Activated CD8-positive, alpha-beta memory T cell treated with anti-CD3 and anti-CD28 coated beads, Interleukin-2, amount 50 U/mL, for 1 hour (primary cell): ENCODE results near the gene CRTC3.
A peak's percentile ranks its signal among the peaks of the same experiment; 100 is the strongest.
"Not testable (repeated sequence)": the region's sequence is repeated elsewhere in the genome, so short reads cannot be mapped to it uniquely, and the experiment has no call there.

ENCODE experiments used
- DNase-seq: peaks from one replicate; pipeline ENCODE4 v3.0.0-alpha.2; 2020; ENCODE audit errors: extremely low read depth

Gene CRTC3

DNA sequence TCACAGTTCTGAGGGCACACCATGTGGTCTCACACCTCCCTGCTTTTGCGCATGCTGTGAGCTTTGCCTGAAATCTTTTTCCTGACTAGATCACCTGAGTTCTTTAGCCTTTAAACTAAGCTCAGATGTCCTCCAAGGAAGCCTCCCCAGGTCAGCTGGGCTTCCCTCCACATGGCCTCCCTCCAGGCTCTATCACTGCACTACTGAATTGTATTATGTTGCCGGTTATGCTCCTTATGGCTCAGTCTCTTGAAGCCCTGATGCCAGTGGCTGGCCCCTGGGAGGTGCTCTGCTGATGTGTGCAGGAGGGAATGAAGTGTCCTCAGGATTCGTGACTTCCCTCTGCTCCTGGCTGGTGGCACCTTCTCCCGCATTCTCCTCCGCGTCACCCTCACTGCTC lies 94.1 kb downstream of the CRTC3 start:
- DNase-seq: no peak

DNA sequence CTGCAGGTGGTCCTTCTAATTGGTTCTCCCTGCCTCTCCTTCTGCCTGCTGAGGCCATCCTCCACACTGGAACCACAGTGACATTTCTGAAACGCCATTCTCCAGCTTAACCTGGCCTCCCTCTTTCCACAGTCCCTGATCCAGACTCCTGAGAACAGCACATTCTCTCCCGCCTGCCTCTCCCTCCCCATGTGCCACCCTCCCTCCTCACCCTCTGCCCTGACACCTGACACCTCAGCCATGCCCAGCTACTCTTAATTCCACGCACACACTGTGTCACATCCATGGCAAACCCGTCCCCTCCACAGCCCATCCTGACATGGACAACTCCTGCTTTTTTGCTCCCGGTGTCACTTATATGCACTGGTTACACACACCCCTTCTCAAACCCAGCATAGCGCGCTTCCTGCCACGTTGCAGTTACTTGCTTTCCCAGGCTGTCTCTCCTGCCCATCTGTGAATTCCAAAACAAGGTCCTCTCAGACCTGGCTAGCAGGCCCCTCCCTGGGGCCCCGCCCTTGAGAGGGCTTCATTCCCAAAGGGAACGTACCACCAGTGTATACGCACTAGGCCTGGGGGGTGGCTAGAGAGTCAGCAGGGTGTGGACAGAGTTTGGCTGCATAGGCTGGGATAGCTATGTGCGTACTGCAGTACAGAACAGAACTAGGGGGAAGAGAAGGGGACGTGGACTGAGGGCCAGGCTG lies 94.7 kb downstream of the CRTC3 start:
- no peak for DNase-seq

DNA sequence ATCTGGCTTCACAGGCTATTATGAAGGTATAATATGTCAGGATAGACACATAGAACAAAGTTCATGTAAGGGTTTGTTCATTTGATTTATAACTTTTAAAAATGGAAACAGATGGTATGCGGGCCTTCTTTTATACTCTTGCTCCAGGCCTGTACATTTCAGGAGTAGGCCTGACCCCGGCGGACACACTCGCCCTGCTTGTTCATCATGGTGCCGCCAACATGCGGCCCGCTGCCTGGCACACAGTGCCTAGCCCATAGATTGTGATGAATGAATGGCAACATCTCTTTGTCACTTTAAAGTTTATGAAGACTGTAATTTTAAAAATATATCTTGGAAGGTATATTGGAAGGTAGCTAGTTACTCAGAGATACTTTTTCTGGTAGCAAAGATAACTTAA lies 95.3 kb downstream of the CRTC3 start:
- DNase-seq: no peak

DNA sequence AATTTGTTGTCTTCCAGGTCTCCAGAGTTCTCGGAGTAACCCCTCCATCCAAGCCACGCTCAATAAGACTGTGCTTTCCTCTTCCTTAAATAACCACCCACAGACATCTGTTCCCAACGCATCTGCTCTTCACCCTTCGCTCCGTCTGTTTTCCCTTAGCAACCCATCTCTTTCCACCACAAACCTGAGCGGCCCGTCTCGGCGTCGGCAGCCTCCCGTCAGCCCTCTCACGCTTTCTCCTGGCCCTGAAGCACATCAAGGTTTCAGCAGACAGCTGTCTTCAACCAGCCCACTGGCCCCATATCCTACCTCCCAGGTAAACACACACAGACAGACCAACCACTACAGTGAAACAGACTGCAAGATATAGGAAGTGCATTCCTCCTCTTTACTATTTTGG lies 99.5 kb downstream of the CRTC3 start:
- no peak for DNase-seq

DNA sequence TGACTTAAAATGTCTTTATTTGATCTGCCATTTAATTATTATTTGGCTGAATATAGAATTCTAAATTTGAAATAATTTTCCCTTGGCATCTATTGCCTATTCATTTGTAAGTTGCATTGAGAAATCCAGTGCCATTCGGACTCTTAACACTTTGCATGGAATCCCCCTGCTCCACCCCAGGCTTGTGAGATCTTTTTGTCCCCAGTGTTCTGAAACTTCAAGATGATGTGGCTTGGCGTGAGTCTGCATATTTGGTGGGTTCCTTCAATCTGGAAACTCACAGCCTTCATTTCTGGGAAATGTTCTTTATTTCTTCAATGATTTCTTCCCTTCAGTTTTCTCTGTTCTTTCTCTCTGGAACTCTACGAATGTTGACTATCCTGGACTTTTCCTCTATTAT lies 103.6 kb downstream of the CRTC3 start:
- no peak for DNase-seq

DNA sequence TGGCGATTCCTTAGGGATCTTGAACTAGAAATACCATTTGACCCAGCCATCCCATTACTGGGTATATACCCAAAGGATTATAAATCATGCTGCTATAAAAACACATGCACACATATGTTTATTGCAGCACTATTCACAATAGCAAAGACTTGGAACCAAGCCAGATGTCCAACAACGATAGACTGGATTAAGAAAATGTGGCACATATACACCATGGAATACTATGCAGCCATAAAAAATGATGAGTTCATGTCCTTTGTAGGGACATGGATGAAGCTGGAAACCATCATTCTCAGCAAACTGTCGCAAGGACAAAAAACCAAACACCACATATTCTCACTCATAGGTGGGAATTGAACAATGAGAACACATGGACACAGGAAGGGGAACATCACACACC lies 107.3 kb downstream of the CRTC3 start:
- DNase-seq: not testable (repeated sequence)

DNA sequence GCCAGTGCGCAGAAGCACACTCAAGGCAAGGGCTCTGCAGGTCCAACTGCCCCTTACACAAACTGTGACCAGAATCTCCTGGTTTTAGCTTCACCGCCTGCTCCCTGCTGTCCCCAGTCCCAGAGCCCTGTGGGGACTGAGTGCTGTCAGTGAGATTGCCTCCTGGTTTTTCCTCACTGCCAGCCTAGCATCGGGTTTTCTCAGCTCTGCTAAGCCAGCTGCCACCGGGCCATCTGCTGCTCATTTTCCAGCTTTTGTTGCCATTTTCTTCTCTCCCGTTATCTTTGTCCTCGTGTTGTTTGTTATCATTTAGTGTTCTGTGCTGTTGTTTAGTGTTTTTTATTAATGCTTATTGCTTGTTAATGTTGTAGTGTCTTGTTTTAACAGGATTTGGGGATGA lies 108.0 kb downstream of the CRTC3 start:
- no peak for DNase-seq

DNA sequence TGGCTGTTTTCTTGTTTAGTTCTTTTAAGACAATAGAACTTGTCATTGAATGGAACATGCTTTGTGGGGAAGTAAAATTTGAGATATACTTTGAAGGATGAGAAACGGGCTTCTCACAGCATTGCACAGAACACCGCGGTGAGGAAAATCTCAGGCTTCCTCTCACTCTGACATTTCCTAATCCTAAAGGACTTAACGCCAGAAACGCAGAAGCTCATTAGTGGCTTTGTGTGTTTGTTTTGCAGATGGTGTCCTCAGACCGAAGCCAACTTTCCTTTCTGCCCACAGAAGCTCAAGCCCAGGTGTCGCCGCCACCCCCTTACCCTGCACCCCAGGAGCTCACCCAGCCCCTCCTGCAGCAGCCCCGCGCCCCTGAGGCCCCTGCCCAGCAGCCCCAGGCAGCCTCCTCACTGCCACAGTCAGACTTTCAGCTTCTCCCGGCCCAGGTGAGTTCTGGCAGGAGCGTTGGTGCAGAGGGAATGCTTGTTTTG lies 108.5 kb downstream of the CRTC3 start:
- no peak for DNase-seq

DNA sequence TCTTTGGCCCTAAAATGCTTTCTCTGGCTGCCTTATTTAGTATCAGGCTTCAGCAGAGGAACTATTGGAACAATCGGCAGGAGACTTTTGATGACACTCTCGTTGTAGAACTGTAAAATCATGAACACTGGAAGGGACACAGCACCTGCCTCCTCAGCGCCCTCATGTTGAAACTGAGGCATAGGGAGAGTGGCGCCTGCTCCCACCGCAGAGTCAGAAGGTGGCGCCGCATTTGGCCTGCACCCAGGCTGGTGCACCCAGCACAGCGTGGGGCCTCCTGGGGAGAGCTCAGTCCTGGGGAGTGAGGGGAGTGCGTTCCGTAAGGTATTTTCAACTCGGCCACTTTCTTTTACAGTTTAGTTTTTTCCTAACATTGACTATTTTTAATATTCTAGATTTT lies 109.2 kb downstream of the CRTC3 start:
- DNase-seq: no peak

DNA sequence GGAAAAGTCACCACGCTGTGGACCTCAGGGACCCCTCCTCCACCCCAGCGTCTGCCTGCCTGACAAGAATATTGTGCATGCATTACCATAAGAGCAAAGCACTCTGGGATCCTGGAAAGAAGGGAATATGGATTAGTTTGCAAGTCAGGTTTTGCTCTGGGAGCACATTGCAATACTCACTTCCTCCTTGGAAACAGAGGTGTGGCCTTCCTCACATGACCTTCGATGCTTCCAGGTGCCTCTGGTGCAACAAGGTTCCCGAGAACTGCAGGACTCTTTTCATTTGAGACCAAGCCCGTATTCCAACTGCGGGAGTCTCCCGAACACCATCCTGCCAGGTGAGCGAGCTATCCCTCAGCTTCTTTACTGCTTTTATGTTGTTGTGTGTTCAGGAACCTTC lies 111.1 kb downstream of the CRTC3 start:
- DNase-seq: no peak

DNA sequence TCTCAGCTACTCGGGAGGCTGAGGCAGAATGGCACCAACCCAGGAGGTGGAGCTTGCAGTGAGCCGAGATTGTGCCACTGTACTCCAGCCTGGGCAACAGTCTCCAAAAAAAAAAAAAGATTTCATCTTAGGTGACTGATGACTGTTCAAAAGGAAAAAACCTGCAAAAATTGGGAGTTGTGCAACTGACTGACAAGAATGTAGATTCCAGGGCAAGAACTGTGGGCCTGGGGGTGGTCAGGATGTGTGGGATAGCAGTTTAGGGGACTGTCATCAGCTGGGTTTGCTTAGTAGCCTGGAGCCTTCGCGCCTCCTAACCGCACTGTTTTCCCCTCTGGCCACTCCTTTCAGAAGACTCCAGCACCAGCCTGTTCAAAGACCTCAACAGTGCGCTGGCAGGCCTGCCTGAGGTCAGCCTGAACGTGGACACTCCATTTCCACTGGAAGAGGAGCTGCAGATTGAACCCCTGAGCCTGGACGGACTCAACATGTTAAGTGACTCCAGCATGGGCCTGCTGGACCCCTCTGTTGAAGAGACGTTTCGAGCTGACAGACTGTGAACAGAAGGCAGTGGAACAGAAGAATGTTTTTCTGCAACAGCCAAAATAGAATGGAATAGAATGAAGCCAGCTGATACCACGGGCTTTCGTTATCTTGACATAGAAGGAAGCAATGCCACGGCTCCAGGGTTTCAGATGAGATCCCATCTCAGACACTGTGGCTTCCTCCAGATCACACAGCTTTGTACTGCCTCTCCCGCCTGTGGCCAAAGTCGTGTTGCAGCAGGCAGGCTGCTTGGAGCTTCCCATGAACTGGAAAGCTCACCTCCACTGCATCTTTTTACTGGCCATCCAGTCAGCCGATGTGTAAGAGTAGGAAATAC lies 112.1 kb downstream of the CRTC3 start:
- DNase-seq: no peak

DNA sequence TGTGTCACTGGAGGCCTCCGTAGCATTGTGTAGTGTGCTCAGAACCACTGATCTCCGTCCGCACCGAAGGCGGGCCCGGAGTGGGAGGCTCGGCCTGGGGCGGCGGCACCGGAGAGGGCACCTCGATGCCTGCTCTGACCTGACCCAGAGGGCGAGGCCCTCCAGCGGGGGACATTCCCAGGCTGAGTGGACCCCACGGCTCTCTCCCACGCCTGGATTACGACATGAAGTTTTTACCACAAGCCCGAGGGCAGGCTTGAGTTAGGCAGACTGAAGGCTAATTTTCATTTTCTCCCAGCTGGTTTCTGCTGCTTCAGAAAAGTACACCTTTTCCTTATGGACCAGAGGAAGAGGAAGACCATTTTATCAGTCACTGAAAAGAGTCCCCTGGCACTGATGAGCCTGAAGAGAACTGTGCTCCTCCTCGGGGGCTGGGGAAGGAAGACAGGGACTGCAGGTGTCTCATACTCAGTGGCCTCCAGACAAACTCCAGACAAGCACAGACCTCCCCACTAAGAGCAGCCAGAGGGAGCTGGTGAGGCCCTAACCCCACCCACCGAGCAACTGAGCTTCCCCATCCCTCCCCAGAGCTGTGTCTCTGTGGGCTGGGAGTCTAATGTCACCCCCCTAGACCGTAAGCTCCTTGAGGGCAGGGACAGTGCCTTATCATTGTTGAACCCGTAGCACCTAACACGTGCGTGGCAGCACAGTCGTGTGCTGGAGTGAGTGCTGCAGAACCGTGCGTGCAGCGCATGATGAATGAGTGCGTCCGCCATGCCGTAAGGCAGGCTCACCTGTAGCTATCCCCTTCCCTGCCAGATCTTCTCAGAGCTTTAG lies 113.0 kb downstream of the CRTC3 start:
- DNase-seq: no peak

DNA sequence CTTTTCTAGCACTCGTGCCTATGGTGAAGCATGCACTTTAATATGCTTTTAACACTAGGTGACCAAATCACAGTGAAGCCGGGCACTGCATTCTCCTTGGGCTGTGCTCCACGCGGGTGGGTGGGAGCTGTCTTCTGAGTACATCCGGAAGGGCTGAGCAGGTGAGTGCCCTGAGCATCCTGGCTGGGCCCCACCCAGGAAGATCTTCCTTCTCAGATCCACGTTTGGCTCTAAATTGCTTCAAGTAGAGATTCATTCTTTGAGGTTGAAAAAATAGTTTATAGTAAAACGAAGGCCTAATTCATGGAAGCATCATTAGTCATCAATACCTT lies 113.5 kb downstream of the CRTC3 start:
- DNase-seq: no peak

DNA sequence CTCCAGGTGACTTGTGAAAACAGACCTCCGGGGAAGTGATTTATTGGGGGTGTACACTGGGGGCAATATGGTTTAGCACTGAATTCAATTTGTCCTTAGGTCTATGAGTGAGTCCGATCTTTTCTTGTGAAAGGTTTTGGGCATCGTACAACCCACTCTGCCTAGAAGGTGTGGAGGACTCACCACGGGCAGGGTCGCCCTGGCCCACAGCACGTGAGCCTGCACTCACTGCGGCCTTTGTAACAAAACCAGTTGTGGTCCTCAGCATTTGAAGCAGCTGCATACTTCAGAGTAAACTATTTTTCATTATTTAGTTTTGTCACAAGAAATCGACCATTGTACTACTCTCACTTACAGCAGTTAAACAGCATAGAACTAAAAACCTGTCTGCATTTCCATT lies 114.8 kb downstream of the CRTC3 start:
- no peak for DNase-seq

DNA sequence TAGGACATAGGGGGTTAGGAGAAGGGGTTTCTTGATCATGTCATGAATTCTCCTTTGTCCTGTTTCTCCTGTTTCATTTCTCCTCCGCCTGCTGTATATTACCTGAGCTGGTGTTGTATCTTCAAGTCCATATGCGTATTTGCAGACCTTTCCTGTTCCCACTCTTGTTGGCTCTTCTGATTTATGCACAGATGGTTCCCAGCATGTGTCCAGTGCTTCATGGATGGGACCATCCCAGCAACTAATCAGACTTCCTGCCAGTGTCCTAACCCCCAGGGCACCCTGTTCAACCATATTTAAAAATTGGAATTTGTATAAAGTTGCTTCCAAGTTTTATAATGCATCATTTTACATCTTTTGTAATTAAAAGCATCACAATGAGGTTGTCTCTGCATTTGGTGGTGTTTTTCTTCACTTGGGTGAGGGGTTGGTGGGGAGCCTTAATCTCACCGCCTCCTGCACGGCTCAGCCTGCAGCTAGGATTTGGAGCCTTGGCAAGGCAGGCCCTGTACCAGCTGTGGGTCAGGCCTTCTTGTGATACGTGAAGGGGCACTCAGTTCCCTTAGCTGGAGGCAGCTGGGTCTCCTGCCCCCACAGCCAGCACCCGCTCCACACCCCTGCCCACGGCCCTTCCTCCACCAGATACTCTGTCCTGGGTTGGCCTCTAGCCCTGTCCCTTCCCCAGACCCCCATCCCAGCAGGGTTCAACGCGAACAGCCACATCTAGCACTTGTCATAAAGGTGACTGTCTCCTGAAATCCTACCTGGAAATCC lies 115.4 kb downstream of the CRTC3 start:
- no peak for DNase-seq

DNA sequence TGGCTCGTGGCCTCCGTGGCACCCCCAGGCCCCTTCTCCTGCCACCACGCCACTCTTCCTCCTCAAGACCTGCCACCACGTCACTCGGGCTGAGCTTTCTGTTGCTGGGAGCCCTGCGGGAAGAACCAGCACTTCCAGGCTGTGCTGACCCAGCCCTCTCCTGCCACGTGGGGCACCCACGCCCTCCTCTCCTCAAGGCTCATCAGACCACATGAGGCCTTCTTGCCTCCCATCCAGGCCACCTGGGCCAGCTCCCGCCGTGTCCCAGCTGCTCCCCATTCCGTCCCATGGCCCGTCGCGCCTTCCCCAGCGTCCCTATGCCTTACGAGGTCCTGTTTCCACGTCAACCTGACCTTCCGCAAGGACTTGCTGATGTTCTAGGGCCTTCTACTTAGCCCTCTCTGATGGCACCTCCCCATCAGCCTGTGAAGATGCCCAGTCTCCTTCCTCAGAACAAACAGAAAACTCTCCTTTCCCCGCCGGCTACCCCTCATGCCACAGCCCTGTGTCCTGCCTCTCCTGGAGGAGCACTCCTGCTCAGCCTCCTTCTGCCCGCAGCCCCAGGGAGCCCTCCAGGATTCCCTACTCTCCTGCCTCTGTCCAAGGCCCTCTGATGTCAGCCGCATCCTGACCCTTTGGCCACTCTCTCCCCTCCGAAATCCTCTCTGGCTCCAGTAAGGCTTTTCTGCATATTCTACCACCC lies 116.3 kb downstream of the CRTC3 start:
- no peak for DNase-seq

DNA sequence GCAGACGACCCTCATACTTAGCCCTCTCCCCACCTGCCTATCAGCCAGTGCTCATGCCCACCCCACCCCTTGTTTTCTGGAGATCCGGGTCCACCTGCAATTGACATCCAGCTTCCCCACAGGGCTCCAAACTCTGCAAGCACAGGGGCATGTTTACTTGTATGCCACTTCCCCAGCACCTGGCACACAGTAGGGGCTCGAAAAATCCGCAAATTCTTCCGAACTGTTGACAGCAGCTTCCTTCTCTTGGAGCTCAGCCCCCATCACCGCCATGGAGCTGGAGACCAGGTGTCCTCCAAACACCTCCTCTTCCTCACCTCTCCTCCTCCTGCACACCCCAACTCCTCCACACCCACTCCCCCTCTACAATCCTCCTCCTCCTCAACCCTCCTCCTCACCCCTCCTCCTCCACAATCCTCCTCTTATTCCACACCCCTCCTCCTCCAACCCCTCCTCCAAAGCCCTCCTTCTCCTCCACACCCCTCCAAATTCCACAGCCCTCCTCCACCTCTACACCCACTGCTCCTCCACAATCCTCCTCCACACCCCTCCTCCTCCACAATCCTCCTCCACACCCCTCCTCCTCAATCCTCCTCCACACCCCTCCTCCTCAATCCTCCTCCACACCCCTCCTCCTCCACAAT lies 117.1 kb downstream of the CRTC3 start:
- no peak for DNase-seq

DNA sequence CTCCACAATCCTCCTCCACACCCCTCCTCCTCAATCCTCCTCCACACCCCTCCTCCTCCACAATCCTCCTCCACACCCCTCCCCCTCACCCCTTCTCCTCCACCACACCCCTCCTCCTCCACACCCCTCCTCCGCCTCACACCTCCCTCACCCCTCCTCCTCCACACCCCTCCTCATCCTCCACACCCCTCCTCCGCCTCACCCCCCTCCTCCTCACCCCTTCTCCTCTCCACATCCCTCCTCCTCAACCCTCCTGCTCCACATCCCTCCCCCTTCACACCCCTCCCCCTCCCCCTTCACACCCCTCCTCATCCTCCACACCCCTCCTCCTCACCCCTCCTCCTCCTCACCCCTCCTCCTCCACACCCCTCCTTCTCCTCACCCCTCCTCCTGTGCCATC lies 117.6 kb downstream of the CRTC3 start:
- DNase-seq: no peak

DNA sequence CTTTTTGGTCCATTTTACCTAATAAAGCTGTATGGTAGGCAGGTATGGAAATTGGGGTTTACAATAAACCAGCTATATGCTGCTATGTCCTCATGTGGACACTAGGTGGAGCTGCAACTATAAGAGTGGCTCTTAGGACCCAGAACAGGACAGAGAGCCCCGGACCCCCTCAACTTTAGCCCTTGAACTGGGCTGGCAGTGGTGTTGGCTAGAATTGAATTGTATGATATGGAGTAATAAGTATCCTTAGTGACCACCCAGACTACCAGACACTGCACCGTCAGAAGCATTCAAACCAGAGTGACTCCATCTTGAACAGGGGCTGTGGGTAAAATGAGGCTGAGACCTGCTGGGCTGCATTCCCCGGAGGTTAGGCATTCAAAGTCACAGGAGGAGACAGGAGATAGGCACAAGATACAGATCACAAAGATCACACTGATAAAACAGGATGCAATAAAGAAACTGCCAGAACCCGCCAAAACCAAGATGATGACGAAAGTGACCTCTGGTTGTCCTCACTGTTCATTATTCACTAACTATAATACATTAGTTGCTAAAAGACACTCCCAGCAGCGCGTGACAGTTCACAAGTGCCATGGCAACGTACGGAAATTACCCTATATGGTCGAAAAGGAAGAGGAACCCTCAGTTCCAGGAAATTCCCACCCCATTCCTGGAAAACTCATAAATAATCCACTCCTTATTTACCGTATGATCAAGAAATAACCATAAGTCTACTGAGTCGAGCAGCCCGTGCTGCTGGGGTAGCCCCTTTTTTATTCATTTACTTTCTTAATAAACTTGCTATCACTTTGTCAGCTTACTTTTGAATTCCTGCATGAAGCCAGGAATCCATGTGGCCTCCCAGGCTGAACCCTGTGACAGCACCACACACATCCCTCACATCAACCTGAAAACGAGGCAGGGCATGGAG lies 118.7 kb downstream of the CRTC3 start:
- DNase-seq: peak; percentile 23
